Panc1 (cell line): Measurements from ENCODE around the gene TMEM47.

ENCODE experiments used
- CTCF ChIP-seq: fragments of 450-650 bp; IDR thresholded peaks from 2 replicates; pipeline ENCODE4 v1.5.1; 2017; ENCODE audit warnings: mild to moderate bottlenecking
- POLR2AphosphoS5 ChIP-seq: IDR thresholded peaks from 2 replicates; pipeline ENCODE4 v1.6.1; 2012; ENCODE audit warnings: mild to moderate bottlenecking, low read depth, low read length, moderate library complexity
- SIN3A ChIP-seq: IDR thresholded peaks from 2 replicates; pipeline ENCODE4 v1.6.1; 2012; ENCODE audit warnings: low read depth, mild to moderate bottlenecking, low read length, moderate library complexity, borderline replicate concordance; ENCODE audit not compliant: insufficient read depth
- TF ChIP-seq, protein P1 (sequence below), 2 experiments: IDR thresholded peaks; 2 replicates each; pipeline ENCODE4 v1.6.1; 2011 to 2012; ENCODE audit warnings: low read depth in 2 of 2, control low read depth in 1 of 2, low read length in 1 of 2, mild to moderate bottlenecking in 1 of 2, moderate library complexity in 1 of 2; ENCODE audit not compliant: insufficient read depth in 1 of 2

DNA sequence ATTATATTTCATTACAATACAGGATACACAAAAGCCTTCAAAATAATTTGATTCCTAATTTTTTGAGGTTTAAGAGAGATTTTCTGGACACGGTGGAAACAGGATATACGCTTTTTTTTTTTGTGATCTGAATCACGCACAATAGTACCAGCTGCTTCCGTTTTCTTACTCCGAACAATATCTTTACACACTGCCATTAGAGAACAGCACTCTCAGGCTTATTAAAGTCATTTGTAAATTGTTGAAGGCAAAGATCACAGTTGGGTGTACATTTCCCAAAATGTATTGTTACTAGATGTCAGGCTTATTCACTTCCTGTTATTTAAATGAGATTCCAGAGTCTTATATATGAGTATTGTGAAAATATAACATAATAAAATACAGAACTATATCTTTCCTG lies 71.5 kb downstream of the TMEM47 start:
- TF ChIP-seq, protein P1, sequence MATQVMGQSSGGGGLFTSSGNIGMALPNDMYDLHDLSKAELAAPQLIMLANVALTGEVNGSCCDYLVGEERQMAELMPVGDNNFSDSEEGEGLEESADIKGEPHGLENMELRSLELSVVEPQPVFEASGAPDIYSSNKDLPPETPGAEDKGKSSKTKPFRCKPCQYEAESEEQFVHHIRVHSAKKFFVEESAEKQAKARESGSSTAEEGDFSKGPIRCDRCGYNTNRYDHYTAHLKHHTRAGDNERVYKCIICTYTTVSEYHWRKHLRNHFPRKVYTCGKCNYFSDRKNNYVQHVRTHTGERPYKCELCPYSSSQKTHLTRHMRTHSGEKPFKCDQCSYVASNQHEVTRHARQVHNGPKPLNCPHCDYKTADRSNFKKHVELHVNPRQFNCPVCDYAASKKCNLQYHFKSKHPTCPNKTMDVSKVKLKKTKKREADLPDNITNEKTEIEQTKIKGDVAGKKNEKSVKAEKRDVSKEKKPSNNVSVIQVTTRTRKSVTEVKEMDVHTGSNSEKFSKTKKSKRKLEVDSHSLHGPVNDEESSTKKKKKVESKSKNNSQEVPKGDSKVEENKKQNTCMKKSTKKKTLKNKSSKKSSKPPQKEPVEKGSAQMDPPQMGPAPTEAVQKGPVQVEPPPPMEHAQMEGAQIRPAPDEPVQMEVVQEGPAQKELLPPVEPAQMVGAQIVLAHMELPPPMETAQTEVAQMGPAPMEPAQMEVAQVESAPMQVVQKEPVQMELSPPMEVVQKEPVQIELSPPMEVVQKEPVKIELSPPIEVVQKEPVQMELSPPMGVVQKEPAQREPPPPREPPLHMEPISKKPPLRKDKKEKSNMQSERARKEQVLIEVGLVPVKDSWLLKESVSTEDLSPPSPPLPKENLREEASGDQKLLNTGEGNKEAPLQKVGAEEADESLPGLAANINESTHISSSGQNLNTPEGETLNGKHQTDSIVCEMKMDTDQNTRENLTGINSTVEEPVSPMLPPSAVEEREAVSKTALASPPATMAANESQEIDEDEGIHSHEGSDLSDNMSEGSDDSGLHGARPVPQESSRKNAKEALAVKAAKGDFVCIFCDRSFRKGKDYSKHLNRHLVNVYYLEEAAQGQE (IDR thresholded peaks at IDR 0.05; ENCODE audit: insufficient read depth in 1 of 2, low read depth in 2 of 2, low read length in 1 of 2) = no peak
- TF ChIP-seq POLR2AphosphoS5 (no peak), CTCF (no peak), SIN3A (no peak)
